H1 (cell line): ENCODE results near the gene CIB2. TPM values are rescaled to one million over a fixed set of nuclear protein-coding genes. Genes with fewer than 3 reads are reported as not detected.
"Not testable (repeated sequence)": the region's sequence is repeated elsewhere in the genome, so short reads cannot be mapped to it uniquely, and the experiment has no call there.

Source experiments
- CTCF ChIA-PET: fragments of 300-600 bp; sonication (Branson Sonifier 250); formaldehyde crosslinking; loops from one replicate; lab custom pipeline; 2021; ENCODE audit not compliant: partially characterized antibody; lab: Charles Lee
- POLR2A ChIA-PET: fragments of 300-600 bp; sonication (Branson Sonifier 250); formaldehyde crosslinking; loops from one replicate; lab custom pipeline; 2021; ENCODE audit warnings: inconsistent platforms; ENCODE audit not compliant: partially characterized antibody; lab: Charles Lee
- DNase-seq, 2 experiments: peaks; one replicate each; pipeline versions ENCODE4 v3.0.0 to v3.0.0-alpha.2; 2010 to 2022; ENCODE audit warnings: low spot score in 2 of 2, low read depth in 1 of 2, mixed read lengths in 1 of 2
- FAIRE-seq: peaks from 2 replicates; lab custom pipeline; 2011; peaks lifted over from hg19 to GRCh38; lab: Jason Lieb, UNC
- H2AFZ ChIP-seq: 2 replicates; pipeline ENCODE4 v1.8.1; 2012; ENCODE audit warnings: low read length, inconsistent platforms
- H2AK5ac ChIP-seq: 2 replicates; pipeline ENCODE4 v1.6.1; 2013; ENCODE audit warnings: low read depth, low read length
- H2BK120ac ChIP-seq: replicated peaks from 2 replicates; pipeline ENCODE3; 2013; ENCODE audit warnings: low read depth, low read length, inconsistent platforms
- H2BK12ac ChIP-seq: 2 replicates; pipeline ENCODE4 v1.6.1; 2013; ENCODE audit warnings: low read depth, low read length
- H2BK15ac ChIP-seq: 2 replicates; pipeline ENCODE4 v1.6.1; 2013; ENCODE audit warnings: low read length
- H2BK20ac ChIP-seq: 2 replicates; pipeline ENCODE4 v1.6.1; 2013; ENCODE audit warnings: low read length
- H2BK5ac ChIP-seq: 2 replicates; pipeline ENCODE4 v1.6.1; 2013; ENCODE audit warnings: low read depth, low read length
- H3K14ac ChIP-seq: 2 replicates; pipeline ENCODE4 v1.6.1; 2013; ENCODE audit warnings: inconsistent platforms; ENCODE audit not compliant: insufficient read length
- H3K18ac ChIP-seq: 2 replicates; pipeline ENCODE4 v1.6.1; 2013; ENCODE audit warnings: low read length; ENCODE audit errors: extremely low read depth
- H3K23ac ChIP-seq: 2 replicates; pipeline ENCODE4 v1.6.1; 2013; ENCODE audit warnings: inconsistent platforms; ENCODE audit not compliant: insufficient read length
- H3K23me2 ChIP-seq: 2 replicates; pipeline ENCODE4 v1.6.1; 2013; ENCODE audit warnings: low read depth, low read length
- H3K27ac ChIP-seq: 2 replicates; pipeline ENCODE4 v1.6.1; 2011; ENCODE audit warnings: low read depth, low read length, inconsistent platforms
- H3K27me3 ChIP-seq, 4 experiments: replicated peaks in 1 of 4; 1 replicate in 1 of 4; 2 replicates in 3 of 4; pipeline versions ENCODE4 v1.6.1 to v1.8.1; 2011 to 2013; ENCODE audit warnings: low read length in 3 of 4, mild to moderate bottlenecking in 3 of 4, inconsistent platforms in 2 of 4, mixed read lengths in 2 of 4, moderate library complexity in 1 of 4; ENCODE audit not compliant: control insufficient read depth in 3 of 4, insufficient read depth in 3 of 4; ENCODE audit errors: extremely low read depth in 1 of 4
- H3K36me3 ChIP-seq, 4 experiments: 2 replicates each; pipeline versions ENCODE4 v1.6.1 to v1.8.1; 2011 to 2013; ENCODE audit warnings: mild to moderate bottlenecking in 4 of 4, low read length in 3 of 4, moderate library complexity in 2 of 4, control low read depth in 1 of 4, inconsistent platforms in 1 of 4; ENCODE audit not compliant: insufficient read depth in 4 of 4, control insufficient read depth in 2 of 4
- H3K4ac ChIP-seq: replicated peaks from 2 replicates; pipeline ENCODE3; 2013; ENCODE audit warnings: low read length, low read depth, mixed read lengths, inconsistent platforms; ENCODE audit not compliant: insufficient read length
- H3K4me1 ChIP-seq, 4 experiments: replicated peaks in 1 of 4; 1 replicate in 1 of 4; 2 replicates in 3 of 4; pipeline versions ENCODE4 v1.6.1 to v1.8.1; 2011 to 2013; ENCODE audit warnings: low read length in 3 of 4, inconsistent platforms in 2 of 4, mixed read lengths in 1 of 4; ENCODE audit not compliant: insufficient read depth in 4 of 4, control insufficient read depth in 3 of 4
- H3K4me2 ChIP-seq, 2 experiments: 2 replicates each; pipeline versions ENCODE4 v1.6.1 to v1.8.1; 2011 to 2013; ENCODE audit warnings: low read depth in 2 of 2, low read length in 2 of 2, control low read depth in 1 of 2, inconsistent platforms in 1 of 2, mild to moderate bottlenecking in 1 of 2; ENCODE audit not compliant: insufficient read depth in 1 of 2
- H3K4me3 ChIP-seq, 4 experiments: fragments of 200-600, 300-600 bp in 1 of 4; sonication (generic), shearing (Covaris generic), sonication (Bioruptor Twin) in 1 of 4; 2 replicates each; pipeline versions ENCODE4 v1.5.1 to v1.8.1; 2011 to 2016; ENCODE audit warnings: low read length in 4 of 4, low read depth in 3 of 4, control low read depth in 2 of 4, inconsistent platforms in 2 of 4, mild to moderate bottlenecking in 2 of 4, mixed read lengths in 1 of 4, moderate library complexity in 1 of 4; ENCODE audit not compliant: insufficient read depth in 2 of 4; ENCODE audit errors: extremely low read depth in 1 of 4
- H3K56ac ChIP-seq: replicated peaks from 2 replicates; pipeline ENCODE3; 2013; ENCODE audit warnings: low read depth, mild to moderate bottlenecking, mixed read lengths, low read length, inconsistent platforms; ENCODE audit not compliant: insufficient read length
- H3K79me1 ChIP-seq: 2 replicates; pipeline ENCODE4 v1.6.1; 2013; ENCODE audit warnings: low read depth, low read length, control low read depth
- H3K79me2 ChIP-seq, 2 experiments: 2 replicates each; pipeline versions ENCODE4 v1.6.1 to v1.8.1; 2012 to 2013; ENCODE audit warnings: low read length in 2 of 2, mild to moderate bottlenecking in 2 of 2, inconsistent platforms in 1 of 2; ENCODE audit not compliant: insufficient read depth in 2 of 2, control insufficient read depth in 1 of 2
- H3K9ac ChIP-seq, 4 experiments: replicated peaks in 1 of 4; 1 replicate in 1 of 4; 2 replicates in 3 of 4; pipeline versions ENCODE4 v1.6.1 to v1.8.1; 2011 to 2013; ENCODE audit warnings: low read depth in 3 of 4, low read length in 3 of 4, control low read depth in 2 of 4, mild to moderate bottlenecking in 2 of 4, moderate library complexity in 2 of 4, inconsistent platforms in 1 of 4; ENCODE audit errors: extremely low read depth in 1 of 4
- H3K9me3 ChIP-seq, 2 experiments: 2 replicates each; pipeline versions ENCODE4 v1.6.1 to v1.8.1; 2012 to 2013; ENCODE audit warnings: mild to moderate bottlenecking in 2 of 2, moderate library complexity in 2 of 2, control low read depth in 1 of 2, inconsistent platforms in 1 of 2, low read depth in 1 of 2, low read length in 1 of 2, mixed read lengths in 1 of 2; ENCODE audit not compliant: insufficient read depth in 2 of 2
- H4K20me1 ChIP-seq, 2 experiments: replicated peaks in 1 of 2; 2 replicates each; pipeline versions ENCODE3 to v1.8.1; 2011 to 2013; ENCODE audit warnings: inconsistent platforms in 2 of 2, low read length in 2 of 2, mild to moderate bottlenecking in 1 of 2; ENCODE audit not compliant: insufficient read depth in 2 of 2, control insufficient read depth in 1 of 2
- H4K5ac ChIP-seq: 2 replicates; pipeline ENCODE4 v1.6.1; 2013; ENCODE audit warnings: low read length, low read depth, mixed read lengths, inconsistent platforms; ENCODE audit not compliant: insufficient read length
- H4K8ac ChIP-seq: 2 replicates; pipeline ENCODE4 v1.8.0; 2013; ENCODE audit warnings: mild to moderate bottlenecking, moderate library complexity, low read length, inconsistent platforms; ENCODE audit not compliant: insufficient read depth; ENCODE audit errors: extremely low read depth
- H4K91ac ChIP-seq: replicated peaks from 2 replicates; pipeline ENCODE3; 2013; ENCODE audit warnings: low read length, mixed read lengths, inconsistent platforms; ENCODE audit not compliant: insufficient read length
- CTCF ChIP-seq, 3 experiments: IDR thresholded peaks; 1 replicate in 2 of 3; 2 replicates in 1 of 3; pipeline versions ENCODE4 v1.5.1 to v1.6.1; 2011; ENCODE audit warnings: low read length in 3 of 3, mild to moderate bottlenecking in 3 of 3, inconsistent platforms in 2 of 3, low read depth in 1 of 3, moderate library complexity in 1 of 3; ENCODE audit not compliant: insufficient read depth in 1 of 3; ENCODE audit errors: control extremely low read depth in 1 of 3
- POU5F1 ChIP-seq: IDR thresholded peaks from 2 replicates; pipeline ENCODE4 v1.6.1; 2011; ENCODE audit warnings: low read depth, mild to moderate bottlenecking, low read length, moderate library complexity
- WGBS, 2 experiments: shearing (Covaris generic) in 1 of 2; methylation state at CpG; one replicate each; pipeline versions ENCODE4 v1.1.6 to v1.1.7; 2013 to 2015; ENCODE audit warnings: low lambda C conversion rate in 2 of 2, mixed read lengths in 2 of 2, inconsistent platforms in 1 of 2, low coverage in 1 of 2, missing lambda C conversion rate in 1 of 2; ENCODE audit not compliant: insufficient replicate concordance in 2 of 2, insufficient coverage in 1 of 2, insufficient read length in 1 of 2; ENCODE audit errors: extremely low coverage in 1 of 2, missing lambda C conversion rate in 1 of 2; 5-methylcytosine and 5-hydroxymethylcytosine counted together
- polyA plus RNA-seq, 7 experiments: library from polyadenylated mRNA; depleted of rRNA in 3 of 7; stranded (reverse) in 5 of 7; unstranded in 2 of 7; fragments of >200 nt in 5 of 7; fragments of 200-250 nt in 2 of 7; gene quantifications; 1 replicate in 5 of 7; 2 replicates in 1 of 7; 4 replicates in 1 of 7; pipeline versions ENCODE4 v1.2.1 to v1.2.3, GENCODE V29; 2011 to 2013; ENCODE audit warnings: missing spikeins in 2 of 7, mixed read lengths in 2 of 7
- total RNA-seq: library from RNA; stranded (reverse); fragmentation: NEBNext Ultra II Directional; extraction: Animal tissue kit (Norgen Biotek cat#: 25700); gene quantifications from 2 replicates; pipeline ENCODE4 v1.2.1, GENCODE V29; 2021

The CIB2 gene
- total and polyA plus RNA-seq, 2 of the 8 experiments (the other 6 are each of a cell fraction or from before 2014, with no cell fraction given) = 41.5 to 45.8 TPM

GRCh38 chr15:78154955-78155354 lies 23.7 kb upstream of the CIB2 start (continued):
- TF ChIP-seq CTCF (IDR thresholded peaks at IDR 0.05; ENCODE audit: control extremely low read depth in 1 of 3, insufficient read depth in 1 of 3, low read depth in 1 of 3, low read length in 3 of 3) (no peak), POU5F1 (no peak)

DNA sequence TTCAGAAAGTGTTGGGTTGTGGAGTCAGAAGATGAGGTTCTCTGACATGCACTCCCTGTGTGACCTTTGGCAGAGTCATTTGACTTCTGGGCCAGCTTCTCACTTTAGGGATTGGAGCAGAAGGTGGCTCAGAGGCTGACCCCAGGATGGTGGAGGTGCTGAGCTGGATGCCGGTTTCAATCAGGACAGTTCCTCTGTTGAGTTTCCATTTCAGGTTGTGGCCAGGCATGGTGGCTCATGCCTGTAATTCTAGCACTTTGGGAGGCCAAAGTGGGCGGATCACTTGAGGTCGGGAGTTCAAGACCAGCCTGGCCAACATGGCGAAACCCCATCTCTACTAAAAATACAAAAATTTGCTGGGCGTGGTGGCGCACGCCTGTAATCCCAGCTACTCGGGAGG lies 19.8 kb upstream of the CIB2 start:
- H3K27ac ChIP-seq, H3K18ac ChIP-seq, H2AFZ ChIP-seq, H2AK5ac ChIP-seq, DNase-seq, H2BK15ac ChIP-seq, H3K4me1 ChIP-seq, H3K9ac ChIP-seq, FAIRE-seq, H4K5ac ChIP-seq, H3K4me2 ChIP-seq, H2BK5ac ChIP-seq, H3K23me2 ChIP-seq, H4K20me1 ChIP-seq, H3K9me3 ChIP-seq, H2BK12ac ChIP-seq, H3K56ac ChIP-seq, H2BK120ac ChIP-seq, H3K27me3 ChIP-seq, H3K36me3 ChIP-seq, H3K79me2 ChIP-seq, H4K8ac ChIP-seq, H4K91ac ChIP-seq, H3K79me1 ChIP-seq, H3K4ac ChIP-seq, H3K14ac ChIP-seq, H3K4me3 ChIP-seq, H3K23ac ChIP-seq, POLR2A ChIA-PET, H2BK20ac ChIP-seq: not testable (repeated sequence)
- CTCF ChIA-PET = interaction anchor here (1.2 to 1.8 kb wide), 2 partner anchors 21 to 43 kb away, joined by 3 to 7 read pairs; no protein-coding TSS in a partner anchor
- WGBS, 2 experiments = 88% methylated on average over 8 of the region's 8 CpGs; no CpG with 5 or more reads in 1 of the 2 experiments
